Islet precursor cell (in vitro differentiated cells): ENCODE results near the gene POLR2I.
"Not testable (repeated sequence)": the region's sequence is repeated elsewhere in the genome, so short reads cannot be mapped to it uniquely, and the experiment has no call there.

Experiments
- DNase-seq: peaks from one replicate; pipeline ENCODE4 v3.0.0-alpha.2; 2018

Gene POLR2I

GRCh38 chr19:36099166-36099785 lies 15.4 kb downstream of the POLR2I start:
- DNase-seq, result no peak

DNA sequence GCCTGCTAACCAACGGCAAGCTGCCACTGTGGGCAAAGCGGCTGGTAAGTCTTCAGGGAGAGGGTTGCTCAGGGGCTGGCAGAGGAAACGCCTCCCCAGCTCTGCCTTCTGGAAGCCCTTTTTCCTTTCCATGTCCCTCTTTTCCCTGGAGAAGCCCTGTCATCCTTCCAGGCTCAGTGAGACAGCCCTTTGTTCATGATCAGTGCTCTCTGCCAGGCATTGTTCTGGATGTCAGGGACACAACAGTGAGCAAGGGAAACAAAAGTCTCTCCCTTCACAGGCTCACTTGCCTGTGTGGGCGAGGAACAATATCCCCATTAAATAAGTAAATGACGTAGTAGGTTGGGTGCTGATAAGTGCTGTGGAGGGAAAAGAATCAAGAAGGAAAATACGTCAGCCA lies 17.6 kb downstream of the POLR2I start:
- no peak for DNase-seq

GRCh38 chr19:36093687-36094086 lies 21.0 kb downstream of the POLR2I start:
- DNase-seq, result no peak

- no peak for DNase-seq
Measured at GRCh38 chr19:36093146-36093662, 21.5 kb downstream of the POLR2I start.

DNA sequence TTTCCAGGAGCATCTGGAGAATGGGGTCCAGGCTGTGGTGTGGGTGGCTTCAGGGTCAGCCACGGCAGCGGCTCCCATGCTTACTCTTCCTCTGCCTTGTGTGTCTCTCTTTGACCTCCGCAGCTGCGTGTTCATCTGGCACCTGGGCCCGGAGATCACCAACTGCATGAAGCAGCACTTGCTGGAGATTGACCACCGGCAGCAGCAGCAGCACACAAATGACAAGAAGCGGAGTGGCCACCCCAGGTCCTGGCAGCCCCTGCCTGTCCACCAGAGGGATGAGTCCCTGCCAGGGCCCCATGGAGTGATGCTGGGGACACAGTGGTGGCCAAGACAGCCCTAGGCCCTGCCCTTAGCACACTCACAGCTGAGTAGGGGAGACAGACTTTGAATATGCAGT lies 22.1 kb downstream of the POLR2I start:
- DNase-seq, result no peak

- no peak for DNase-seq
Measured at GRCh38 chr19:36090910-36091695, 23.6 kb downstream of the POLR2I start.

GRCh38 chr19:36089847-36090246 lies 24.8 kb downstream of the POLR2I start:
- DNase-seq, result no peak

DNA sequence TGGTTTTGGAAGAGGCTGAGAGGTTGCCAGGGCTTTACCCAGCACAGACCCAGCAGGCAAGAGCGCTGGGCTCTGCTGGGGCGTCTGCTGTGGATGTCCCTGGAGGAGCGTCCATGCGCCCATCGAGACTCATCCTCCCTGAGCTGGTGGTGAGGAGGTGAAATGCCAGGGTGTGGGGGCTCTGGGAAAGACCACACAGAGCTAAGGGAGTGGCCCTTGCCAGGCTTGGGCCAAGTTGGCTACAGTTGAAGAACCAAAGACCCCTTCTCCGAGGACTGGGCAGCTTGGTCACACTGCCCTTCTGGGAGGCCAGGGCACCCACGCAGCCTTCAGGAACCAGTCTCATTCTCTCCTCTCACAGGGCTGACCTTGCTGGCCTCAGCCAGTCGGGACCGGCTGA lies 28.3 kb downstream of the POLR2I start:
- no peak for DNase-seq

- DNase-seq, result no peak
Measured at GRCh38 chr19:36084231-36085009, 30.3 kb downstream of the POLR2I start.

DNA sequence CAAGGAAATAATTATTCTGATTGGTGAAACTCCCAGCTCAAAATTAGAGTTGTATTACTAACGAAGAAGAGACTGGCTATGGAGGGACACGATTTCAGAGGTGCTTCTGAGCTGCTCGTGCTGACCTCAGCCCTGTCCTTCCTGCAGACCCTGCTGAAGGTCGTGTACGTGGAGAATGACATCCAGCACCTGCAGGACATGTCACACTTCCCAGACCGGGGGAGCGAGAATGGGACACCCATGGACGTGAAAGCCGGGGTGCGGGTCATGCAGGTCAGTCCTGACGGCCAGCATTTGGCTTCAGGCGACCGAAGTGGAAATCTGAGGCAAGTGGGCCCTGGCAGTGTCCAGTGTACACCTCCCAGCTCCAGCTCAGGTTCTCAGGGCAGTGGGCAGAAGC lies 31.8 kb downstream of the POLR2I start:
- no peak for DNase-seq

DNA sequence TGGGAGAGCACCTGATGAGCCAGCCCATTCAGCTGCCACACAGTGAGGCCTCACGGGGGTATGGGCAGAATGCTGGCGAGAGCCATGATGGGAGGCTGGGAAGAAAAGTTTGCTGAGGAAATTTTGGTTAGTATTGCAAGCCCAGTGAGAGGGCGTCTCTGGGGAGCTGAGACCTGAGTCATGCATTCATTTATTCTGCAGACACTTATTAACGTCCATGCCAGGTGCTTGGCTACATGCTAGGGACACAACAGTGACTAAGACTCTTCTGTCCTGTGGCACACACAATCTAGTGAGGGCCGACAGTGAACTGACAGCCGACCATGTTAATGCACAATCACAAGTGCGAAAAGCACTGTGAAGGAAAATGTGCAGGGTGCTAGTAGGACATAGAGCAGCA lies 32.8 kb downstream of the POLR2I start:
- DNase-seq, result no peak

DNA sequence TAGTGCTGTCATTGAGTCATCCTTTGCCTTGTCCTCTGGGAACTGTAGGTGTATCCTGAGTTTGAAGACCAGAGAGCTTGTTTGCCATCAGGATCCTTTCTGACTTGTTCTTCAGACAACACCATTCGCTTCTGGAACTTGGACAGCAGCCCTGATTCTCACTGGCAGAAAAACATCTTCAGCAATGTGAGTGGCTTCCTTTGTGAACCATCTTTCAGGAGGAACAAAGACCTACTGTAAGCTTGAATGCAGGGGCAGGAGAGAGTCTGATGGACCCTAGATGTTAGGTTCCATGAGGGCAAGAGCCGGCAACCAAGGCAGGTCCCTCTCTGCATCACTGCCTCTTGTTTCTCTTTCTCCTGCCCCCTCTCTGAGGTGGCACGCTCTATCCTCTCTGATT lies 33.3 kb downstream of the POLR2I start:
- no peak for DNase-seq

GRCh38 chr19:36079389-36079945 lies 35.2 kb downstream of the POLR2I start:
- DNase-seq, result no peak

DNA sequence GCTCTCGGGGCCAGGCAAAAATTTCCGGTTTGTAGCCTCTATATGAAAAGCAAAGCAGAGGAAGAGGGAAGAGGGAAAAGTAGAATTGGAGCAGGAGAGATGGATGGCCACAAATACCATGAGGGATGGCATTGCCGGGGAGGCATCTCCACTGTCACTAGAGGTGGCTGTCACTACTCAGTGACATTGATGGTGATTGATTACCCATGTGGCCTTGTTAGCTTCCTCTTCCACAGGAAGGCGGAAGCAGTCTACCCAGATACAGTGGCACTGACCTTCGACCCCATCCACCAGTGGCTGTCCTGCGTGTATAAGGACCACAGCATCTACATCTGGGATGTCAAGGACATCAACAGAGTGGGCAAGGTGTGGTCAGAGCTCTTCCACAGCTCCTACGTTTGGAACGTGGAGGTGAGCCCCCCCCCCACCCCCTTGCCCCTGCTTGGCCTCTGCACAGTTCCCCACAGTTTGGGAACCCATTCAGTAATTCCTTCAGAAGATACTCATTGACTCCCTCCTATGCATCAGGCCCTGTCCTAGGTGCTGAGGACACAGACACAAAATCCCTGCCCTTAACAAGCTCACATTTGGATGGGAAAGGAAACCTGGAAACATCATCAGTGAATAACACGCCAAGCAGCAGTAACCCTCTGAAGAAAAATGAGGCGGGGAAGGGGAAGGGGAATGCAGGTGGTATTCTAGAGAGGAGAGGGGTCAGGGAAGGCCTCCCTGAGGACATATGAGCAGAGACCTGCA lies 41.4 kb downstream of the POLR2I start:
- no peak for DNase-seq

DNA sequence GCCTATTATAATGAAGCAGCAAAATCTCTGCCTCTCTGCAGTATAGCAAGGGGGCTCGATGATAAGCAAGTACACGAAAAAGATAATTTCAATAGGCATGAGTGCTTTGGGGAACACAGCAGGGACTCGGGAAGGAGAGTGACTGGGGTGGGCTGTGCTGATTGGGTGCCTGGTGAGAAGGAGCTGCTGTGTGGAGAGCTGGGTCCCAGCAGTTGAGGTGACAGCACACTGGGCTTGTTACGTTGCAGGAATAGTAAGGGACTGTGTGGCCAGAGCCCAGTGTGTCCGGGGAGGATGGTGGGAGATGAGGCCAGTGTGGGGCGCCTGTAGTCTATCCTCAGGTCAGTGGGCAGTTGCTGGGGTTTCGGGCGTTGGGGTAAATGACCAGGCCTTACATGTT lies 42.6 kb downstream of the POLR2I start:
- DNase-seq, result no peak

- not testable (repeated sequence) for DNase-seq
Measured at GRCh38 chr19:36068810-36069499, 45.7 kb downstream of the POLR2I start.

DNA sequence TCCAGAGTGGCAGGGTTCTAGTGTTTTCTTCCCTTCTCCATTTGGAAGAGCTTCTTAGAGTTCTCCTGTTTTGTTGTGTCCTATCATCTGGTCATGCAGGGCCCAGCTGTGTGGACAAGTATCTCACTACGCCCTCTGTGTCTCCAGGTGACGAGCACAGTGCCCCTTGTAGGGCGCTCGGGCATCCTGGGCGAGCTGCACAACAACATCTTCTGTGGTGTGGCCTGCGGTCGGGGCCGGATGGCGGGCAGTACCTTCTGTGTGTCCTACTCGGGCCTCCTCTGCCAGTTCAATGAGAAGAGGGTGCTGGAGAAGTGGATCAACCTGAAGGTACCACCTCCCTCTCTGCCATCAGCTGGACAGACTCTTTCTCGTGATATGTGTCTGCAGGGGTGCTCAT lies 47.0 kb downstream of the POLR2I start:
- DNase-seq, result no peak

DNA sequence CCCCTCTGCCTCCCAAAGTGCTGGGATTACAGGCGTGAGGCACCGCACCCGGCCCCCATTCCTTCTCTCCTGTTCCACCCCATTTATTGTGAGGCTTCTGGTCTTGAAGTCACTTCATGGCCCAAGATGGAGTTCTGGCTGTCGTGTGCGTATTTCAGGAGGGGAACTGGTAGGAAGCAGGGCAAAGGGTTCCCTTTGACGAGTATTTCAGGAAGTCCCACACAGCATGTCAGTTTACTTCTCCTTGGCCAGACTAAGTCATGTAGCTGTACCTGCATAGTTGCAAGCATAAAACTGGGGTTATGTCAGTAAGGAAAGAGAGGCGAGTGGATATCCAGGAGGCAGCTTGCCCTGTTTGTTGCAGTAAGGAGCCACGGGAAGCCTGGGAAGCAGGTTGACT lies 49.8 kb downstream of the POLR2I start:
- no peak for DNase-seq
